ENCODE measurements around the gene DNMT3A. TPM values are rescaled to one million over a fixed set of nuclear protein-coding genes. Genes with fewer than 3 reads are reported as not detected.

The DNMT3A gene
- total RNA-seq, 1 experiment from 2014 or later = 215 TPM

DNA sequence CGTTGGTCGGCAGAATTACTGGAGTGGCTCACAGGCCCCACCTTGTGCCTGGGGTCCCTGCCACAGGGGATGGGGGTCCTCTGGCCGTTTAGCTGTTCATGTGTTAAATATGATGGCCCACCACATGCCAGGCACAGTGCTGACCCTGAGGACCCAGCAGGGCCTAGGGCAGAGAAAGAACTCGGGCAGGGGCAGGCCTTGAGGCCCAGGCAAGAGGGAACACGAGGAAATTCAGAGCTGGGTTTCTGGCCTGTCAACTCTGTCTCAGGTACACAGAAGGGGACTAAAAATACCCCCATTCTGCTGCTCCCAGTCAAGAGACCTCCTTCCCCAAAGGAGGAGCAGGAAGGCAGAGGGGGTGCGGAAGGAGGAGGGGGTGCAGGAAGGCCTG, 66.2 kb downstream of the DNMT3A start:
- no peaks in the 10 kb centered on the region for H3K79me1 ChIP-seq (ENCODE audit: insufficient read depth, low read depth, low read length, poor library complexity, severe bottlenecking)
- peaks cover 0 to 19% (median 2%) of the 10 kb centered on the region in 3 experiments; a peak in 6 of 7 replicates for H3K36me3 Mint-ChIP-seq (ENCODE audit: insufficient read depth in 1 of 3, low read depth in 3 of 3)
- H2BK5ac ChIP-seq (ENCODE audit: insufficient read length, low read length) = no peak overlapping the region
- peak overlapping the region; percentile 44 for H4K91ac ChIP-seq (ENCODE audit: insufficient read length, low read depth, low read length)
- no peak overlapping the region for H3K4ac ChIP-seq (ENCODE audit: low read depth, low read length)
- no peak overlapping the region for H2BK20ac ChIP-seq (ENCODE audit: low read depth, low read length, poor library complexity, severe bottlenecking)
- H3K79me2 ChIP-seq (ENCODE audit: insufficient read depth, low read length) = no peaks in the 10 kb centered on the region
- H3K4me1 ChIP-seq (ENCODE audit: insufficient read depth, low read length) = peaks cover 2% of the 10 kb centered on the region; the same call in 1 of the 2 replicates
- H3K27ac Mint-ChIP-seq = peak overlapping the region in 1 of 3 experiments; percentile 39; a peak in 2 of 7 replicates
- no peak overlapping the region for H3K4me3 Mint-ChIP-seq
- H3T11ph ChIP-seq (ENCODE audit: low read length) = no peak overlapping the region
- H2BK15ac ChIP-seq (ENCODE audit: low read depth, low read length) = no peak overlapping the region
- H3K27me3 Mint-ChIP-seq (ENCODE audit: low read depth) = peaks cover 1% of the 10 kb centered on the region; the same call in 1 of the 2 replicates
- no peak overlapping the region for H3K56ac ChIP-seq (ENCODE audit: insufficient read length, low read depth, low read length)
- H2BK12ac ChIP-seq (ENCODE audit: insufficient read length, low read depth, low read length) = no peak overlapping the region
- WGBS (ENCODE audit: extremely low coverage, insufficient read length, low lambda C conversion rate) = no CpG with 5 or more reads among the region's 6 CpGs
- H3K9ac ChIP-seq (ENCODE audit: extremely low read depth, insufficient read length, low read length) = no peak overlapping the region
- TF ChIP-seq, protein P1, sequence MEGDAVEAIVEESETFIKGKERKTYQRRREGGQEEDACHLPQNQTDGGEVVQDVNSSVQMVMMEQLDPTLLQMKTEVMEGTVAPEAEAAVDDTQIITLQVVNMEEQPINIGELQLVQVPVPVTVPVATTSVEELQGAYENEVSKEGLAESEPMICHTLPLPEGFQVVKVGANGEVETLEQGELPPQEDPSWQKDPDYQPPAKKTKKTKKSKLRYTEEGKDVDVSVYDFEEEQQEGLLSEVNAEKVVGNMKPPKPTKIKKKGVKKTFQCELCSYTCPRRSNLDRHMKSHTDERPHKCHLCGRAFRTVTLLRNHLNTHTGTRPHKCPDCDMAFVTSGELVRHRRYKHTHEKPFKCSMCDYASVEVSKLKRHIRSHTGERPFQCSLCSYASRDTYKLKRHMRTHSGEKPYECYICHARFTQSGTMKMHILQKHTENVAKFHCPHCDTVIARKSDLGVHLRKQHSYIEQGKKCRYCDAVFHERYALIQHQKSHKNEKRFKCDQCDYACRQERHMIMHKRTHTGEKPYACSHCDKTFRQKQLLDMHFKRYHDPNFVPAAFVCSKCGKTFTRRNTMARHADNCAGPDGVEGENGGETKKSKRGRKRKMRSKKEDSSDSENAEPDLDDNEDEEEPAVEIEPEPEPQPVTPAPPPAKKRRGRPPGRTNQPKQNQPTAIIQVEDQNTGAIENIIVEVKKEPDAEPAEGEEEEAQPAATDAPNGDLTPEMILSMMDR (conservative IDR thresholded peaks at IDR 0.05) = no peak
- H4K5ac ChIP-seq (ENCODE audit: insufficient read length, low read depth, low read length) = no peak overlapping the region
- H3K27me3 ChIP-seq (ENCODE audit: insufficient read depth, low read length) = no peaks in the 10 kb centered on the region
- no peaks in the 10 kb centered on the region for H3K9me3 Mint-ChIP-seq
- H2AK5ac ChIP-seq (ENCODE audit: insufficient read length, low read length) = no peak overlapping the region
- H3K23ac ChIP-seq (ENCODE audit: insufficient read length, low read depth, low read length) = no peak overlapping the region
- no peak overlapping the region for H4K8ac ChIP-seq (replicated peaks; ENCODE audit: insufficient read length, low read depth, low read length)
- no peak overlapping the region for H3K4me2 ChIP-seq (ENCODE audit: insufficient read depth, insufficient read length, low read length)
- H3K27ac ChIP-seq (ENCODE audit: insufficient read length, low read depth, low read length) = no peak overlapping the region
- H2BK120ac ChIP-seq (ENCODE audit: low read depth, low read length, poor library complexity, severe bottlenecking) = no peak overlapping the region
- H3K9me3 ChIP-seq (ENCODE audit: control insufficient read depth, low read depth, low read length) = no peaks in the 10 kb centered on the region
- H3K14ac ChIP-seq (ENCODE audit: insufficient read depth, low read length) = no peak overlapping the region; the same call in 1 of the 2 replicates
- no peak overlapping the region for H3K18ac ChIP-seq (ENCODE audit: insufficient read length, low read depth, low read length)
- no peak for DNase-seq
- peaks cover 52 to 53% of the 10 kb centered on the region in 2 experiments for H3K4me1 Mint-ChIP-seq
- peaks cover 3% of the 10 kb centered on the region for H4K20me1 ChIP-seq (ENCODE audit: control insufficient read depth, insufficient read depth, insufficient read length)
- H3K23me2 ChIP-seq (ENCODE audit: insufficient read length, low read depth, low read length, poor library complexity, severe bottlenecking) = peaks cover 3% of the 10 kb centered on the region
- no peak overlapping the region for H2AFZ ChIP-seq (ENCODE audit: low read length)

Measured in H9 (cell line).